Suppressor macrophage treated with lipopolysaccharide for 4 hours (primary cell): ENCODE results near the gene OTULINL.

Experiments used
- DNase-seq: peaks from one replicate; pipeline ENCODE4 v3.0.0-alpha.2; 2020

The OTULINL gene

DNA sequence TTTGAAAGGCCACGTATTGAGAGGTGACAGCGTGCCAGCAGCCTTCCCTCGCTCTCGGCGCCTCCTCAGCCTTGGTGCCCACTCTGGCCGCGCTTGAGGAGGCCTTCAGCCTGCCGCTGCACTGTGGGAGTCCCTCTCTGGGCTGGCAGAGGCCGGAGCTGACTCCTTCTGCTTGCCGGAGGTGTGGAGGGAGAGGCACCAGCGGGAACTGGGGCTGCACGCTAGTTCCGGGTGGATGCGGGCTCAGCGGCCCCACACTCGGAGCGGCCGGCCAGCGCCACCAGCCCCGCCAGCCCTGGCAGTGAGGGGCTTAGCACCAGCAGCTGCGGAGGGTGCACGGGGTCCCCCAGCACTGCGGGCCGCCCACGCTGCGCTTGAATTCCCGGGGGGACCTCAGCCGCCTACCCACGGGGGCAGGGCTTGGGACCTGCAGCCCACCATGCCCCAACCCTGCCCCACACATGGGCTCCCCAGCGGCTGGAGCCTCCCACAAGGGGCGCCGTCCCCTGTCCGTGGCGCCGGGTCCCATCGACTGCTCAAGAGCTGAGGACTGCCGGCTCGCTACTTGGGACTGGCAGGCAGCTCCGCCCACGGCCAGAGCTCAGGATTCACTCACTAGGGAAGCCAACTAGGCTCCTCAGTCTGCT is 4.4 kb upstream of the OTULINL start:
- no peak for DNase-seq

DNA sequence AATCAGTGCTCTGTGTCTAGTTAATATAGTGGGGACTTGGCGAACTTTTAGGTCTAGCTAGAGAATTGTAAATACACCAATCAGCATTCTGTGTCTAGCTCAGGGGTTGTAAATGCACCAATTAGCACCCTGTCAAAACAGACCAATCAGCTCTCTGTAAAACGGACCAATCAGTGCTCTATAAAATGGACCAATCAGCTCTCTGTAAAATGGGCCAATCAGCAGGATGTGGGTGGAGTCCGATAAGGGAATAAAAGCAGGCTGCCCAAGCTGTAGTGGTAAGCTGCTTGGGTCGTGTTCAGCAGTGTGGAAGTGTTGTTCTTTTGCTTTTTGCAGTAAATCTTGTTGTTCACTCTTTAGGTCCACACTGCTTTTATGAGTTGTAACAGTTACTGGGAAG is 3.6 kb upstream of the OTULINL start:
- no peak for DNase-seq

DNA sequence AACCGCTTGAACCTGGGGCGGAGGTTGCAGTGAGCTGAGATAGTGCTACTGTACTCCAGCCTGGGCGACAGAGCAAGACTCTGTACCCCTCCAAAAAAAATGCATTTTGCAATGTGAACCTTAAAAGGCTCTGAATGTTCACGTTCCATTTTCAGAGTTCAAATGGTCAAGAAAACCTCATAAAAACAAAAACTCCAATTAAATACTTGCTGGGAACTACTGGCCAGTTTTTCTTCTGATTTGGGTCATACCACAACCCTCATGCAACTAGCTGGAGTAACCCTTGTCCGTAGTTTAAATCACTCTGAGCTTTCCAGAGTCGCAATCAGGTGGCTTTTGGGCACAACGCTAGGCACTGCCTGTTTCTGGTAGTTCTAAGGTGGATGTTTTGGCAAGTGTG is 2.3 kb upstream of the OTULINL start:
- DNase-seq, result no peak

DNA sequence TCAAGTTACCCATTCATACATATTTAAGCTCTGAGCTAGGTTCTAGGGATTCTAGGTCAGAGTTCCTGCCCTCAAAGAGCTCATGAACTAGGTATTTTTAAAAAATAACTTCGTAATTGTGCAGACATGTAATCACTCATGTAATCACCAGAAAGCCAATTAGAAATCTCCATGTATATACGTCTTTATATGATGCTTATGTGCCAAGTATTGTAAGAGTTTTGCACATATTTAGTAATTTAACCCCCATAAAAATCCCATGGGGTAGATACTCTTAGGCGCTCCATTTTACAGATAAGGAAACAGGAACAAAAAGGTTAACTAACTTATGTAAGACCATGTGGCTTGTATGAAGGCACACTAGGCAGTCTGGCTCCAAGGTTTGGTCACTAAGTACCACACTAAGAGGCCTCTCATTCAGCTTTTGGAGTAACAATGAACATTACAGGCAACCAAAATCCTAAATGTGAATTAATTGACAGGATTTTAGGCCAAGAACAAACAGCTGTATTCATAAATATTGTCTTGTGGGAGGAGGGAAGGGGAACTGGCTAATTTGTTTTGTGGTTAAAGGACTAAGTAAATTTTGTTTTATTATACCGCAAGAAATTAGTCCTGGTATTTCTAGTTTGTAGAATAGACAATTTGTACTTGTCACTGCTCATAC is 1.7 kb upstream of the OTULINL start:
- no peak for DNase-seq

DNA sequence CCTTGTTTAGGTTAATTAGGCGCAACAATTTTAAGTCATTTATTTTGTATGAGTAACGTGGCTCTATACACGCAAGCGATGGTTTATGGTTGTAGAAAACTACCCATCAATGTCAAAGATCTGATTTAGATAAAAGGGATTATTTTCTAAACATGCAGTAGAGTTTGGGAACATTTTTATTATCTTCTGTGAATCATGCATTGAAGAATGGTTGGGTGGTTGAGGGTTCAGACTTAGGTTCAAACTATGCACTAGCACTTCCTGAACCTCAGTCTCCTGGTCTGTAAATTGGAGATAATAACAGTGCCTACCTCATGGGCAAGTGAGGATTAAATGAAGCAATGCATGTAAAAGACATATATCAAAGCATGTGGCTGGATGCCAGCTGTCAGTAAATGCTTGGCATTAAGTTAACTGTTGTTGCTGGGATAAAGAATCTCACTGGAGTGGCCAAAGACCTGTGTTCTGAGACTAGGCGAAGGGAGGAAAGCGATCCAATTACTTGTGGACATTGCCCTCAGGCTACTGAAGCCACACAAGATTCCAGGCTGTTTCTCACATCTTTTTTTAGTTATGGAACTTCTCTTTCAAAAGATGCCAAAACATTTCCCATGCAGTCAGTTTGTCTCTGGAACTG is 1.1 kb upstream of the OTULINL start:
- no peak for DNase-seq

DNA sequence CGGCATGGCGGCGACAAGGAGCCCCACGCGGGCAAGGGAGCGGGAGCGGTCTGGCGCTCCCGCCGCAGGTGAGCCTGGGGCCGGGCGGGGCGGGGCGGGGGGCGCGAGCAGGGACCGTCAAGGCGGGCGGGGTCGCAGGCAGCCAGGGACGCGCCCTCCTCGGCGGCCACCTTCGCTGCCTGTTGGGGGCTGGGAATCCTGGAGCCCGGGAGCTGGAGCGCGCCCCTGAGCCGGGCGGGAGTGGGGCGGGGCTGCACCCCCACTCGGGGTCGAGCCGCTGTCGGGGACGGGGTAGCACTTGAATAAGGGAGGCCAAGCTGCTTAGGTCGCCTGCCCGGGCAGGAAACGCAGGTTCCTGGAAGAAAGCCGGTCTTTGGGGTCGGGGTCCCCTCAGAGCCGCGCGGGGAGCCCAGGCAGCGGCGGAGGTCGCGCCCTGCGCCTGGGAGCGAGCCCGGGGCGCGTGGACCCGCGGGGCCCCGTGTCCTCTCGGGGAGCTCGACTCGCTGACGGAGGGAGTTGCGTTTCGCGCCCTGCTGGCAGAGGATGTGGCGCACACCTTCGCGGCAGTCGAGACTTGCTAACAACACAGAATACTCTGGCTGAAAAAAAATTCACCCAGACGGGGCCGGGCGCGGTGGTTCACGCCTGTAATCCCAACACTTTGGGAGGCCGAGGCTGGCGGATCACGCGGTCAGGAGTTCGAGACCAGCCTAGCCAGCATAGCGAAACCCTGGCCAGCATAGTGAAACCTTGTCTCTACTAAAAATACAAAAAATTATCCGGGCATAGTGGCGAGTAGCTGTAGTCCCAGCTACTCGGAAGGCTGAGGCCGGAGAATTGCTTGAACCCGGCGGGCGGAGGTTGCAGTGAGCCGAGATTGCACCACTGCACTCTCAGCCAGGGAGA is 552 bp downstream of the OTULINL start:
- DNase-seq, result peak; percentile 42

DNA sequence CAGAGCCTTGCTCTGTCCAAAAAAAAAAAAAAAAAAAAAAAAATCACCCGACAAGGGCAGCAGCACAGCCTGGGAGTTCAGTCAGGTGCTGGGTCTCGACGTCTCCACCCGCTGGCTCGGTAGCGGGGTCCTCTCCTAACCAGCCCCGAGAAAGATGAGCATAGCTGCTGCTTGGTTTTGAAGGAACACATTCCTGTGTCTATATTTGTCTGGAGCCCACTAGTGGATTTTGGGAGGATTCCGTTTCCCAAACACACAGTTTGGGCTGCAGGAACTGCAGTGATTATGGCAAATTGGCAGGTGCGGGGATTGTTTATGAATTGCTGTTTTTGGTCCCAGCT is 1.2 kb downstream of the OTULINL start:
- DNase-seq, result no peak

DNA sequence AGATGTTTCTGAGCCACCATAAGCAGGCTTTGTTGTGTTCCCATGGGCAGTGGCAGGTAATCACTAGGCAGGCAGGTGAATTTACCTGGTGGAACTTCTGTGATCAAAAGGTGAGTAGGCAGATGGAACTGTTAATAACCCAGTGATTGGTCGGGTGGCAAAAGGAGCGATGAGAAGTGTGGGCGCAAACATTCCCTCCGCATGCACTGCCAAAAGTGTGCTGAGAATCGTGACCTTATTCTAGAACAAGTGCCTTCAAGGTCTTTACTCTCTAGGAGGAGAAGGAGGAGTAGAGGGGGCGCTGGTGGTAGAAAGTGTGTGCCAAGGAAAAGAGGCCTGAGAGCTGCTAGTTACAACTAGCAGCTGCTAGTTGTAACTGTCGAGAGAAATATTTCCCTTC is 3.3 kb downstream of the OTULINL start:
- DNase-seq, result no peak

DNA sequence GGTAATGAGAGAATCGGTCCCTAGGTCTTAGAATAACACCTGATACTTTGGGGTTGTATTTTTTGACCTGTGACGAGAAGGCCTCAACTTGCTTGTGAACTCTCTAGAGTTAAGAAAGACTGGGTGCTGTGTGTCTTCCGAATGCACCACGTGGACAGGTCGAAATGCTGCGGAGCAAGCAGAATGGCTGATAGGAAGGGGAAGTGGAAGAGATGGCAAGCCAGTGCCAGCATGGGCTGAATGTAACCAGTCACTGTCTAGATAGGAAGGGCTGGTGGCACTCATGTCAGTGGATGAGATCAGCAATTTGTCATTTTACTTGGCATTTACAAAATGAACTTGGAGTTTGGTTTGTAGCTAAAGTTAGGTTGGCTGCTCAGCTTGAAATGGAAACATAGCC is 5.6 kb downstream of the OTULINL start:
- DNase-seq, result peak; percentile 89

DNA sequence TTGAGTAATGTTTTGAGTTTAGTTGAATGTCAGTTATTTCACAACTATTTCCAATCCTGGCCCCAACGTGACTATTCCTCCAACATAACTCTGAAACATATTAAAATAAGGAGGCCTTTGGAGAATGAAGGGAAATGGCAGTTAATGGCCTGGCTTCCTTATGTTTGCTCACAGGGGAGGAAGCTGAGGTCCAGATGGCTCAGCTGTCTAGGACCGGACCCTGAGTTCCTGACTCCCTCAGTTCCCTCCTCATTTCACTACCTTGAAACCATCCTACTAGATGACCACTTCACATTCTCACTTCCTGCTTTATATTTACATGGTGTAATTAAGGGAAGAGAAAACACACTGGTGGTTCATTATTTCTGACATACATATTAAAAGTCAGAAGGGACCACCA is 6.6 kb downstream of the OTULINL start:
- DNase-seq, result peak; percentile 78

DNA sequence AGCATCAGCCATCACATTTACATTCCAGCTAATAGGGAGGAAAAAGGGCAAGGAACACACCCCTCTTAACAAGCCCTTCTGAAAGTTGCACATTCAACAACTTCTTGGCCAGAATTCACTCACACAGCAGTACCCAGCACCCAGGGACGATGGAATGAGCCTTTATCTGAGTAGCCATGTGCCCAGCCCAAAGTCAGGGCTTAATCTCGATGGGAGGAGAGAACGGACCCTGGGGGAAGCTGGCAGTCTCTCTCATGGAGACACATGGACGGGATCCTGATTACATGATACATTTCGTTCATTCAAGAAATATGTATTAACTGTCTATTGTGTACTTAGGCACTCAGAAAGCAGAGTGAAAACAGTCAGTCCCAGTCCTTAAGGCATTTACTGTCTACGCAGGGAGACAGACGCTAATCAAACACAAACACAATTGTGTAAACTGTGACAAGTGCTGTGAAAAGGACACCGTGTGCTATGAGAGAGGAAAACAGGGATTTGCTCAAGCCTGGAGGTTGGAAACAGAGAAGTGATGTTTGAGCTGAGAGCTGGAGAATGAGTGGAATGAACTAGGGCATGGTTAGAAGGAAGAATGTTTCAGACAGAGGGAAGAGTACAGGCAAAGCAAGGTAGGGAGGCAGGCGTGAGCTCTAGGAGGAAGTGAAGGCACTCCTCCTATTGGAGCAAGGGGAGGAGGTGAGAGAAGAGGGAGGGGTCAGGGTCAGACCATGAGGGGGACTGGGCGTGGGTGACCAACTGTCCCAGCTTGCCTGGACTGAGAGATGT is 7.4 kb downstream of the OTULINL start:
- no peak for DNase-seq

DNA sequence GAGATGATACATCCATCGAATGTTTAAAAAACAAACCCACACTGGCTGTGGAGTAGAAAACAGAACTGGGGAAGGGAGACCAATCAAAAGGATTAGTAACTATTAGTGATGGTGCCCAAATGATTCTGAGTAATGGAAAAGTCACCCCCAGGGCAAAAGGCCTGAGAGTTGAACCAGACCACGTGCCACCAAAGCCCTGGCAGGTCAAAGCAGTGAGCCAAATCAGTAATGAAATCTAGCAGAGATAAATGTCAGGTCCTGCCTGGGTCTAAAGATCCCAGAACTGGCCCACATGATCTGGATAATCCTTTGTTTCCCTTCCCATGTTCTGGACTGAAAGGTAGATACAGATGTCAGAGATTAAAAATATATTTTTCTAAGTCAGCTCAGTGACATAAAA is 9.4 kb downstream of the OTULINL start:
- DNase-seq, result no peak

DNA sequence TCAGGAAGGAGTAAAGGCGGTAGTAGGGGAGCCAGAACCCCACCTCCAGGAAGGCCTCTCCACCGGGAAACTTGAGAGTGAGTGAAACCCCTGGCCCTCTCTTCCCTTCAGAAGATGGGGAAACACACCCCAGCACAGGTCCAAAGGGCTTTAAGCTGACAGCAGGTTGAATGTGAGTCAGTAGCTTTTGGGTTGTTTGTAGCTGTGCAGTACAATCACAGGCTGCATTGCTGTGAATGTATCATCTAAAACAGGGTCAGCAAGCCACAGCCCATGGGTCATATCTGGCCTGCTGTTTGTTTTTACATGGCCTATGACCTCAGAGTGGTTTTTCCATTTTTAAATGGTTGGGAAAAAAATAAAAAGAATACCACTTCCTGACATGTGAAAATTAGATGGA is 10.0 kb downstream of the OTULINL start:
- no peak for DNase-seq

DNA sequence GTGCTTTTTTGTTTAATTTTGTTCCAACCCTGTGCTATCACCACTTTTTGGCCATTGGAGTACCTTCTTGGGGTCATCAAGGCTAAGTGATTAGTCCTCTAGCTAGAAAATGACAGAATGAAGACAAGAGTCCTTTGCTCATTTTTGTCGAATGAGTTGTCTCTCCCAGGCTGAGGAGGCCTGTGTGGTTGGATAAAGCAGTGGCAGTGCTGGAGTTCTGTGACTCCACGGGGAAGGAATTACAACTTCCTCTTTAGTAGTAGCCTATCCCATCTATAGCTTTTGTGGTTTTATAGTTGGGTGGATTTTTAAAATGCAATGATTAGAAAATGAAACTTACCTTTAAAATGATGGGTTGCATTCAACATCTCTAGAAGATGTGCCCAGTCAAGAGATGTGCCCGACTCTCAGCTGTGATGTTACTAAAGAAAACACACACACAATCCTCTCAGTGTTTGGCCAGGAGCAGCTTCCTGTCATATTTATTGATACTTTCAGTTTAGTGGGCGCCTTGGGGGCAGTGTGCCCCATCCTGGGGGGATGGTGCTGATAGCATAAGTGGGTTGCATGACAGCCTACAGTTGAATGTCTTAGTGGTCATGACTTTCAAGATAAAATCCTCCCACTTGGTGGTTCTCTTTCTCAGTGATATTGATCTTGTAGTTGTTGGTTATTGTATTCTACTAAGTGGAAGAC is 11.9 kb downstream of the OTULINL start:
- DNase-seq, result no peak

DNA sequence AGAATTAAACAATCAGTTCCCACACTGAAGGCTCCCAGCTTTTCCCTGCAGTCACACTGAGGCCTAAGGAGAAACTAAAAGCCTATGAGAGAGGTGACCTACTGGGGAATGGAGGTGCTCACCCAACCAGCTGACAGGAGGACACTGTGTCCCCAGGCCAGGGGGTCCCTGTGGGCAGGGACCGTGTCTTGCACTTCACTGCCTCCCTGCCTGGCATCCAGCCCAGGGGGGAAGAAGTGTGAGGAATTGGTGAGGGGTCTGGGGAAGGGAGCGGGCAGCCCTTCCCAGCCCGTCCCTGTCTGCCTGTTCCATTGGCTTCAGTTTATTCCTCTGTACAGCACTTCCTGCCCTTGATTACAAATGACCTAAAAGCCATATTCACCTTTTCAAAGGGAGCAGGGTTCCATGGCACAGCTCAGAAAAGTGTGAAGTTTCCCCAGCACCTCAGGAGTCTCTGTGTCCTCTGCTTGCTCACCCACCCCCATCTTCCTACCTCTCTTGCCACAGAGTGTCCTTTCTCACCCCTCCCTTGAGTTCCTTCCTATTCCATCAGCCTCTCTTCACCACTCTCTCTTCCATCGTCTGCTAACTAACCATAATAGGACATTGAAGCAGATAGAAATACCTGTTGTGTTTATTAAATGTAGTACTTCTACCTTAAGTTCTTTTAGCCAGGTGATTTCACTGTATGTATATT is 12.9 kb downstream of the OTULINL start:
- DNase-seq, result no peak

DNA sequence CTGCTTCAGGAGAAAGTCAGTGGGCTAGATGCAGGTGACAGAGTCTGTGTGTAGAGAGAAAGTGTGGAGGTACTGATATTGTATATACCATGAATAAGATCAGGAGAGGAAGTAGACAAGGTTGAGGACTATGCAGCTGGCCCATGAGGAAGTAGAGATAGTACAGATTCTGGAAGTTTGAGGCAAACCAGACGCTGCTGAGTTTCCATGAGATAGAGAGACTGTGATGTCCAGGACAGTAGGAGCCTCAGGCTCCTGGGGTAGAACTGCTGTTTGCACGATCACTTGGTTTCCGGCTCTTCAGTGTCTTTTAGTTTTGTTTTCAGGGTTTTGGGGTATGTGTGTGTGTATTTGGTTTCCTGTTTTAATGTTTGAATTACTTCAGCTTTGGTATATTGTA is 13.6 kb downstream of the OTULINL start:
- DNase-seq, result peak; percentile 69

DNA sequence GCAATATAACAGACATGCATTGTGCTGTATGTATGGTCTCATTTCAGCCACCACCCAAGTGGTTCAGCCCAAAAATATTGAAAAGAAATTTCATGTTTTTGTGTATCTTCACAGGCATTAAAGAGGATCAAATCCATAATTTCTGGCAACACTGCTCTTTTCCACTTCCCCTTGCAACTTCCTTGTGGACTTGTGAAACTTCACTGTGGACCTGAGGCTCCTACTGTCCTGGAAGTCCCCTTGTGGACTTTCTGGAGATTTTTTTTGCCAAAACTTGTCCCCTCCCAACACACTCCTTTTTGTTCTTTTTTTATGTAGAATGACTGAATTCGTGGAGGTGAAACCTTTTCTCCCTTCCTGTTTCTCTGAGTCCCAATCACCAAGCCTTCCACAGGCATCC is 14.3 kb downstream of the OTULINL start:
- DNase-seq, result peak; percentile 79

DNA sequence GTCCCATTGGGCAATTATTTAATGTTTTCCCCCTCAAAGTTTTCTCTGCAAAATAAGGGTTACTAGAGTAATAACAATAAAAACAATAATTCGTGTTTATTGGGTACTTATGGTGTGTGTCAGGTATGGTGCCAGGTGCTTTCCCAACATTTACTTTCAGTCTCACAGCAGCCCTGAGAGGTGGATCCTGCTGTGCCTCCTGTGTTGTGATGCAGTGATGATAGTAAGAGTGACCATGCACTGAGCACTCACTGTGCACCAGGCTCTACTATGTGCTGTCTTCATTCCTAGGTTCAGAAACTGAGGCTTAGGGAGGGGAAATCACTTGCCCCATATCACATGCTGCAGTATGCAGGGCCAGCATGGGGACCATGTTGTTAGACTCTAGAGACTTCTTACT is 15.5 kb downstream of the OTULINL start:
- no peak for DNase-seq

DNA sequence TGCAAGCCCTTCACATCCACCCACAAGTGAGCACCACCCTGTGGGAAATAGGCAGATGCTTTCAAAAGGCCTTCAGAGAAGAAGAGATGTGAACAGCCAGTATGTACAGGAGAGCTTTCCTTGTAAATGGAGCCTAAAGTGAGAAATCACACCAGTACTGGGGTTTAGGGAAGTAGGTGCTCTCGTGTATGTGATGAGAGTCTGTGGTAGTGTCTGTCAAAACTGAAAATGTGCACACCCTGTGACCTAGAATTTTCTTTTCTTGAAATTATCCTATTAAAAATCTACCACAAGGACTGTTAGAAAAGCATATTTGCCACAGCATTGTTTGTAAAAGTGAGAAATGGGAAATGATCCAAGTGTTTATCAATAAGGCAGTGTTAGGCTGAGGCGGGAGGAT is 16.6 kb downstream of the OTULINL start:
- no peak for DNase-seq

DNA sequence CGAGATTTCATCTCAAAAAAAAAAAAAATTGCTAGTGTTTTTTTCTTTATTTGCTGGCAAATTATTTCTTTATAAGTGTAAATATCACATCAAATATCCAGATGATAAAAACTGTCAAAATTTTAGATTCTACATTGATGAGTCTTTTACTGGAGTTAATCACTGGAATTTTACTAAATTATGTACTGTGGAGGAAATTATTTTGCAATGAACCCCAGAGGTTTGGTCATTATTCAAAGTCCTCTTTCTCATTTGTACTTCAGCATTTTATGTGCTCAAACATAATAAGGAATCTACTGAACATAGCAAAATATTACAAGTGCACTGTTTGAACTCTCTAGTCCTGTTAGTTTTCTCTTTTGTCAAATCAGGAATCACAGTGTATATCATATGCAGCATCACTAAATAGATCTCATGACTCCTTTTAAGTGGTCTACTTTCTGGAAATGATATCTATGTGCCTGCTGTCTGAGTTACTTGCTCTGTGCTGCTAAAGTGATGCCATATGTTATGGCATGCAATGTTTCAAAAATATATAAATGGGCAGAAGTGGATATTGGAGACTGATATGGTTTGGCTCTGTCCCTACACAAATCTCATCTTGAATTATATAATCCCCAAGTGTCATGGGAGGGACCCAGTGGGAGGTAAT is 18.0 kb downstream of the OTULINL start:
- DNase-seq, result no peak

DNA sequence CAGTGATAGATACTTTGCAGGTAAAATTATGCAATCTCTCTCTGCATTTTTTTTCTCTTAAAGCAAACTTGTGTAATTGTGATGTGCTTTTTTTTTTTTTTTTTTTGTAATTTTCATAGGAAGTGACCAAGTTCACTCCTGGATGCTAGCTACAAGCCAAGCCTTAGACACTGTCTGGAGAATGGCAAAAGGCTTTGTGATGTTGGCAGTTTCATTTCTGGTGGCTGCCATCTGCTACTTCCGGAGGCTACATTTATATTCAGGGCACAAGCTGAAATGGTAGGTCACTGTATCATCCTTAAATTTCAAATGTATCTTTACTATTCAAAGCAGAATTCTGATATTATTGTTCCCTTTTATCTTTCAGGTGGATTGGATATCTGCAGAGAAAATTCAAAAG is 19.3 kb downstream of the OTULINL start:
- DNase-seq, result no peak
